ENCODE results near the gene OSBPL1A.
A peak's percentile ranks its signal among the peaks of the same experiment; 100 is the strongest.

The OSBPL1A gene

GRCh38 chr18:24219561-24220317, 177.9 kb downstream of the OSBPL1A start:
- DNase-seq (ENCODE audit: low read depth): no peak

- no peak for DNase-seq (ENCODE audit: low read depth)
Measured at GRCh38 chr18:24214913-24215312, 182.7 kb downstream of the OSBPL1A start.

GRCh38 chr18:24214144-24214543, 183.5 kb downstream of the OSBPL1A start:
- no peak for DNase-seq (ENCODE audit: low read depth)

- DNase-seq (ENCODE audit: low read depth): peak; percentile 95
Measured at GRCh38 chr18:24212939-24213338, 184.7 kb downstream of the OSBPL1A start.

- peak; percentile 73 for DNase-seq (ENCODE audit: low read depth)
Measured at GRCh38 chr18:24209558-24209957, 188.1 kb downstream of the OSBPL1A start.

- DNase-seq (ENCODE audit: low read depth): peak; percentile 11
Measured at GRCh38 chr18:24208270-24209035, 189.2 kb downstream of the OSBPL1A start.

- no peak for DNase-seq (ENCODE audit: low read depth)
Measured at GRCh38 chr18:24204904-24205303, 192.7 kb downstream of the OSBPL1A start.

GRCh38 chr18:24201699-24202687, 195.6 kb downstream of the OSBPL1A start:
- DNase-seq (ENCODE audit: low read depth): no peak

- no peak for DNase-seq (ENCODE audit: low read depth)
Measured at GRCh38 chr18:24200494-24201290, 196.9 kb downstream of the OSBPL1A start.

- no peak for DNase-seq (ENCODE audit: low read depth)
Measured at GRCh38 chr18:24199372-24199962, 198.2 kb downstream of the OSBPL1A start.

- DNase-seq (ENCODE audit: low read depth): no peak
Measured at GRCh38 chr18:24198461-24198860, 199.2 kb downstream of the OSBPL1A start.

GRCh38 chr18:24197412-24197811, 200.2 kb downstream of the OSBPL1A start:
- DNase-seq (ENCODE audit: low read depth): no peak

- no peak for DNase-seq (ENCODE audit: low read depth)
Measured at GRCh38 chr18:24196764-24197163, 200.9 kb downstream of the OSBPL1A start.

GRCh38 chr18:24195296-24196053, 202.1 kb downstream of the OSBPL1A start:
- DNase-seq (ENCODE audit: low read depth): no peak

GRCh38 chr18:24190590-24190989, 207.0 kb downstream of the OSBPL1A start:
- no peak for DNase-seq (ENCODE audit: low read depth)

- DNase-seq (ENCODE audit: low read depth): no peak
Measured at GRCh38 chr18:24189664-24190346, 207.8 kb downstream of the OSBPL1A start.

- no peak for DNase-seq (ENCODE audit: low read depth)
Measured at GRCh38 chr18:24189007-24189528, 208.6 kb downstream of the OSBPL1A start.

GRCh38 chr18:24188120-24188519, 209.5 kb downstream of the OSBPL1A start:
- DNase-seq (ENCODE audit: low read depth): no peak

GRCh38 chr18:24187689-24188088, 209.9 kb downstream of the OSBPL1A start:
- DNase-seq (ENCODE audit: low read depth): no peak

Measured in ELR (cell line).